ENCODE data around the gene MEAF6. TPM values are rescaled to one million over a fixed set of nuclear protein-coding genes. Genes with fewer than 3 reads are reported as not detected.

MEAF6 gene
- total RNA-seq, 1 experiment from 2014 or later = 51.6 TPM

GRCh38 chr1:37487619-37487984 is 27.0 kb downstream of the MEAF6 start:
- H2BK20ac ChIP-seq (ENCODE audit: low read depth, low read length, poor library complexity, severe bottlenecking) = no peak overlapping the region
- no peaks in the 10 kb centered on the region for H3K9me3 ChIP-seq (ENCODE audit: control insufficient read depth, low read depth, low read length)
- no peak overlapping the region for H4K91ac ChIP-seq (ENCODE audit: insufficient read length, low read depth, low read length)
- Mint-ChIP-seq H3K4me1 (peaks cover 4 to 13% of the 10 kb centered on the region in 2 experiments; a peak in 3 of 4 replicates), H3K27ac (no peak overlapping the region), H3K36me3 (ENCODE audit: insufficient read depth in 1 of 3, low read depth in 3 of 3) (peaks cover 0 to 16% (median 9%) of the 10 kb centered on the region in 3 experiments; a peak in 6 of 7 replicates), H3K4me3 (no peak overlapping the region), H3K27me3 (ENCODE audit: low read depth) (no peaks in the 10 kb centered on the region; the same call in 1 of the 2 replicates), H3K9me3 (no peaks in the 10 kb centered on the region)
- H2BK5ac ChIP-seq (ENCODE audit: insufficient read length, low read length) = no peak overlapping the region
- no peaks in the 10 kb centered on the region for H3K4me1 ChIP-seq (ENCODE audit: insufficient read depth, low read length)
- H3K23me2 ChIP-seq (ENCODE audit: insufficient read length, low read depth, low read length, poor library complexity, severe bottlenecking) = no peaks in the 10 kb centered on the region
- no peaks in the 10 kb centered on the region for H3K27me3 ChIP-seq (ENCODE audit: insufficient read depth, low read length)
- no peak overlapping the region for H3K18ac ChIP-seq (ENCODE audit: insufficient read length, low read depth, low read length)
- no peaks in the 10 kb centered on the region for H3K79me1 ChIP-seq (ENCODE audit: insufficient read depth, low read depth, low read length, poor library complexity, severe bottlenecking)
- no peak overlapping the region for H4K5ac ChIP-seq (ENCODE audit: insufficient read length, low read depth, low read length)
- TF ChIP-seq CTCF (conservative IDR thresholded peaks at IDR 0.05) = no peak
- no peak overlapping the region for H2AK5ac ChIP-seq (ENCODE audit: insufficient read length, low read length)
- no peak overlapping the region for H3K4ac ChIP-seq (ENCODE audit: low read depth, low read length)
- H3K14ac ChIP-seq (ENCODE audit: insufficient read depth, low read length) = no peak overlapping the region
- no peaks in the 10 kb centered on the region for H3K79me2 ChIP-seq (ENCODE audit: insufficient read depth, low read length)
- H3K4me2 ChIP-seq (ENCODE audit: insufficient read depth, insufficient read length, low read length) = no peak overlapping the region
- no peak overlapping the region for H2BK12ac ChIP-seq (ENCODE audit: insufficient read length, low read depth, low read length)
- H3K23ac ChIP-seq (ENCODE audit: insufficient read length, low read depth, low read length) = no peak overlapping the region
- no peak overlapping the region for H4K8ac ChIP-seq (replicated peaks; ENCODE audit: insufficient read length, low read depth, low read length)
- no peak overlapping the region for H3K56ac ChIP-seq (ENCODE audit: insufficient read length, low read depth, low read length)
- no peak overlapping the region for H3K9ac ChIP-seq (ENCODE audit: extremely low read depth, insufficient read length, low read length)
- no peak for DNase-seq
- no peak overlapping the region for H2BK15ac ChIP-seq (ENCODE audit: low read depth, low read length)
- no peak overlapping the region for H2AFZ ChIP-seq (ENCODE audit: low read length)
- H3T11ph ChIP-seq (ENCODE audit: low read length) = no peak overlapping the region
- H4K20me1 ChIP-seq (ENCODE audit: control insufficient read depth, insufficient read depth, insufficient read length) = no peaks in the 10 kb centered on the region
- H3K27ac ChIP-seq (ENCODE audit: insufficient read length, low read depth, low read length) = no peak overlapping the region
- WGBS (ENCODE audit: extremely low coverage, insufficient read length, low lambda C conversion rate) = no CpG with 5 or more reads among the region's 5 CpGs
- no peak overlapping the region for H2BK120ac ChIP-seq (ENCODE audit: low read depth, low read length, poor library complexity, severe bottlenecking)
